Activated CD4-positive, alpha-beta T cell treated with anti-CD3 and anti-CD28 coated beads, Interleukin-2, amount 10 ng/mL, durations not matched to agents 7 days and 5 days (primary cell): Measurements from ENCODE around the gene IER5. TPM values are rescaled to one million over a fixed set of nuclear protein-coding genes. Genes with fewer than 3 reads are reported as not detected.

Experiments used
- CTCF ChIA-PET: fragments of 350-600 bp; sonication (Branson Sonifier 250); formaldehyde crosslinking; loops from one replicate; lab custom pipeline; 2021; ENCODE audit warnings: antibody characterized with exemption; lab: Charles Lee
- POLR2A ChIA-PET: fragments of 350-600 bp; sonication (Branson Sonifier 250); formaldehyde crosslinking; loops from one replicate; lab custom pipeline; 2021; ENCODE audit warnings: antibody characterized with exemption; lab: Charles Lee
- DNase-seq: peaks from one replicate; pipeline ENCODE4 v3.0.0-alpha.2; 2020
- H3K27ac Mint-ChIP-seq: one replicate; pipeline ENCODE4 v1.8.0; 2021; ENCODE audit warnings: mild to moderate bottlenecking, moderate library complexity, mixed read lengths
- H3K27me3 Mint-ChIP-seq: one replicate; pipeline ENCODE4 v1.8.0; 2021; ENCODE audit warnings: mixed read lengths
- H3K36me3 Mint-ChIP-seq: one replicate; pipeline ENCODE4 v1.8.0; 2021; ENCODE audit warnings: low read depth, mixed read lengths
- H3K4me1 Mint-ChIP-seq: one replicate; pipeline ENCODE4 v1.8.0; 2021; ENCODE audit warnings: mixed read lengths
- H3K4me3 Mint-ChIP-seq: one replicate; pipeline ENCODE4 v1.8.0; 2021; ENCODE audit warnings: mild to moderate bottlenecking, moderate library complexity, mixed read lengths
- H3K9me3 Mint-ChIP-seq: one replicate; pipeline ENCODE4 v1.8.0; 2021; ENCODE audit warnings: mixed read lengths
- total RNA-seq, 2 experiments: library from RNA; stranded (reverse); gene quantifications; one replicate each; pipeline ENCODE4 v1.2.3, GENCODE V29; 2021

IER5 gene
- total RNA-seq, 2 experiments from 2014 or later = 20.3 to 24.9 TPM

- H3K4me3 Mint-ChIP-seq = no peak overlapping the region
- DNase-seq = no peak
- ChIA-PET CTCF (interaction anchor here (0.6 to 2.8 kb wide), 6 partner anchors 10 to 63 kb away, joined by 3 to 18 read pairs (median 4); no protein-coding TSS in a partner anchor), POLR2A (interaction anchor here (0.6 kb wide), 1 partner anchor 42 kb away, joined by 8 read pairs; no protein-coding TSS in a partner anchor)
- H3K36me3 Mint-ChIP-seq = no peaks in the 10 kb centered on the region
- H3K4me1 Mint-ChIP-seq = peaks cover 23% of the 10 kb centered on the region
- no peak overlapping the region for H3K27ac Mint-ChIP-seq
- no peaks in the 10 kb centered on the region for H3K9me3 Mint-ChIP-seq
- peaks cover 22% of the 10 kb centered on the region for H3K27me3 Mint-ChIP-seq
These were observed 8.6 kb upstream of the IER5 start for GRCh38 chr1:181079920-181080319.

- ChIA-PET POLR2A (interaction anchor here (0.7 kb wide), 1 partner anchor 10 kb away, joined by 3 read pairs; no protein-coding TSS in a partner anchor), CTCF (interaction anchor here (2.3 to 2.8 kb wide), 2 partner anchors 10 to 62 kb away, joined by 7 to 18 read pairs; no protein-coding TSS in a partner anchor)
- Mint-ChIP-seq H3K9me3 (no peaks in the 10 kb centered on the region), H3K27me3 (peaks cover 24% of the 10 kb centered on the region), H3K27ac (no peak overlapping the region), H3K4me1 (peaks cover 23% of the 10 kb centered on the region), H3K4me3 (no peak overlapping the region), H3K36me3 (no peaks in the 10 kb centered on the region)
- no peak for DNase-seq
These were observed 7.9 kb upstream of the IER5 start for GRCh38 chr1:181080556-181080955.

- H3K27me3 Mint-ChIP-seq = peaks cover 18% of the 10 kb centered on the region
- H3K27ac Mint-ChIP-seq = no peak overlapping the region
- no peak for DNase-seq
- POLR2A ChIA-PET = no interaction called here
- no peaks in the 10 kb centered on the region for H3K9me3 Mint-ChIP-seq
- H3K4me3 Mint-ChIP-seq = no peak overlapping the region
- CTCF ChIA-PET = interaction anchor here (2.3 kb wide), 1 partner anchor 61 kb away, joined by 18 read pairs; no protein-coding TSS in a partner anchor
- H3K4me1 Mint-ChIP-seq = peaks cover 23% of the 10 kb centered on the region
- no peaks in the 10 kb centered on the region for H3K36me3 Mint-ChIP-seq
These were observed 7.1 kb upstream of the IER5 start for GRCh38 chr1:181081395-181081794.

GRCh38 chr1:181083842-181084605 is 4.5 kb upstream of the IER5 start:
- H3K27ac Mint-ChIP-seq = peak overlapping the region; percentile 2
- H3K4me3 Mint-ChIP-seq = no peak overlapping the region
- H3K36me3 Mint-ChIP-seq = no peaks in the 10 kb centered on the region
- H3K4me1 Mint-ChIP-seq = peaks cover 34% of the 10 kb centered on the region
- peaks cover 9% of the 10 kb centered on the region for H3K27me3 Mint-ChIP-seq
- no peaks in the 10 kb centered on the region for H3K9me3 Mint-ChIP-seq
- peak; percentile 70 for DNase-seq
- POLR2A ChIA-PET = no interaction called here
- CTCF ChIA-PET = interaction anchor here (0.7 to 4.5 kb wide), 15 partner anchors 9 to 80 kb away, joined by 3 to 31 read pairs (median 3); no protein-coding TSS in a partner anchor

GRCh38 chr1:181084606-181084969 is 3.9 kb upstream of the IER5 start:
- ChIA-PET CTCF (interaction anchor here (0.7 to 4.5 kb wide), 13 partner anchors 10 to 76 kb away, joined by 3 to 31 read pairs (median 3); no protein-coding TSS in a partner anchor), POLR2A (no interaction called here)
- no peak overlapping the region for H3K27ac Mint-ChIP-seq
- no peak overlapping the region for H3K4me3 Mint-ChIP-seq
- H3K27me3 Mint-ChIP-seq = peaks cover 5% of the 10 kb centered on the region
- H3K36me3 Mint-ChIP-seq = peaks cover 1% of the 10 kb centered on the region
- H3K4me1 Mint-ChIP-seq = peaks cover 30% of the 10 kb centered on the region
- no peak for DNase-seq
- H3K9me3 Mint-ChIP-seq = no peaks in the 10 kb centered on the region

- peaks cover 15% of the 10 kb centered on the region for H3K36me3 Mint-ChIP-seq
- H3K4me1 Mint-ChIP-seq = peaks cover 28% of the 10 kb centered on the region
- ChIA-PET POLR2A (no interaction called here), CTCF (interaction anchor here (1.2 to 4.5 kb wide), 2 partner anchors 9 to 56 kb away, joined by 3 to 31 read pairs; no protein-coding TSS in a partner anchor)
- no peaks in the 10 kb centered on the region for H3K9me3 Mint-ChIP-seq
- H3K4me3 Mint-ChIP-seq = no peak overlapping the region
- DNase-seq = no peak
- peaks cover 4% of the 10 kb centered on the region for H3K27me3 Mint-ChIP-seq
- H3K27ac Mint-ChIP-seq = no peak overlapping the region
These were observed 2.4 kb upstream of the IER5 start for GRCh38 chr1:181086091-181086490.

- no peak overlapping the region for H3K27ac Mint-ChIP-seq
These were observed 1.6 kb upstream of the IER5 start for GRCh38 chr1:181086926-181087325.

GRCh38 chr1:181087400-181087901 is 1.0 kb upstream of the IER5 start:
- ChIA-PET CTCF (interaction anchor here (0.6 to 5.3 kb wide), 3 partner anchors 12 to 533 kb away, joined by 3 to 31 read pairs (median 30); no protein-coding TSS in a partner anchor), POLR2A (no interaction called here)
- Mint-ChIP-seq H3K9me3 (no peaks in the 10 kb centered on the region), H3K27me3 (peaks cover 4% of the 10 kb centered on the region), H3K36me3 (peaks cover 26% of the 10 kb centered on the region), H3K4me3 (peak overlapping the region; percentile 96), H3K4me1 (peaks cover 38% of the 10 kb centered on the region), H3K27ac (peak overlapping the region; percentile 96)
- no peak for DNase-seq

More at GRCh38 chr1:181086926-181087325, 1.6 kb upstream of the IER5 start:
- Mint-ChIP-seq H3K4me3 (no peak overlapping the region), H3K27me3 (peaks cover 4% of the 10 kb centered on the region), H3K4me1 (peaks cover 34% of the 10 kb centered on the region), H3K36me3 (peaks cover 23% of the 10 kb centered on the region), H3K9me3 (no peaks in the 10 kb centered on the region)
- DNase-seq = no peak
- ChIA-PET CTCF (interaction anchor here (1.2 to 5.3 kb wide), 3 partner anchors 10 to 55 kb away, joined by 3 to 31 read pairs (median 30); no protein-coding TSS in a partner anchor), POLR2A (no interaction called here)

GRCh38 chr1:181089017-181089675 is 646 bp downstream of the IER5 start:
- Mint-ChIP-seq H3K4me3 (peak overlapping the region; percentile 99), H3K36me3 (peaks cover 40% of the 10 kb centered on the region), H3K4me1 (peaks cover 44% of the 10 kb centered on the region), H3K9me3 (no peaks in the 10 kb centered on the region), H3K27me3 (peaks cover 4% of the 10 kb centered on the region), H3K27ac (peak overlapping the region; percentile 96)
- ChIA-PET POLR2A (interaction anchor here (0.6 to 1.3 kb wide), 3 partner anchors 52 to 70 kb away, joined by 3 to 7 read pairs (median 3); no protein-coding TSS in a partner anchor), CTCF (interaction anchor here (1.0 to 5.3 kb wide), 6 partner anchors 10 to 81 kb away, joined by 3 to 42 read pairs (median 12); no protein-coding TSS in a partner anchor)
- DNase-seq = peak; percentile 23

- H3K27me3 Mint-ChIP-seq = peaks cover 4% of the 10 kb centered on the region
These were observed 1.4 kb downstream of the IER5 start for GRCh38 chr1:181089676-181090544.

GRCh38 chr1:181090641-181091126 is 2.2 kb downstream of the IER5 start:
- H3K9me3 Mint-ChIP-seq = no peaks in the 10 kb centered on the region
- DNase-seq = peak; percentile 50
- peaks cover 46% of the 10 kb centered on the region for H3K4me1 Mint-ChIP-seq
- peak overlapping the region; percentile 99 for H3K4me3 Mint-ChIP-seq
- H3K36me3 Mint-ChIP-seq = peaks cover 50% of the 10 kb centered on the region
- ChIA-PET POLR2A (interaction anchor here (0.7 to 1.4 kb wide), 4 partner anchors 10 to 69 kb away, joined by 3 to 7 read pairs (median 4); no protein-coding TSS in a partner anchor), CTCF (interaction anchor here (0.6 to 5.3 kb wide), 11 partner anchors 9 to 69 kb away, joined by 3 to 42 read pairs (median 4); no protein-coding TSS in a partner anchor)
- H3K27me3 Mint-ChIP-seq = peaks cover 2% of the 10 kb centered on the region
- H3K27ac Mint-ChIP-seq = peak overlapping the region; percentile 95

More at GRCh38 chr1:181089676-181090544, 1.4 kb downstream of the IER5 start:
- CTCF ChIA-PET = interaction anchor here (0.6 to 5.3 kb wide), 12 partner anchors 9 to 80 kb away, joined by 3 to 42 read pairs (median 4); no protein-coding TSS in a partner anchor
- DNase-seq = peak; percentile 73
- Mint-ChIP-seq H3K27ac (peak overlapping the region; percentile 95), H3K4me1 (peaks cover 42% of the 10 kb centered on the region), H3K9me3 (no peaks in the 10 kb centered on the region), H3K36me3 (peaks cover 46% of the 10 kb centered on the region), H3K4me3 (peak overlapping the region; percentile 99)
- POLR2A ChIA-PET = interaction anchor here (0.7 to 1.4 kb wide), 5 partner anchors 9 to 68 kb away, joined by 3 to 7 read pairs (median 3); no protein-coding TSS in a partner anchor
